GM04503 (cell line): ENCODE measurements around the gene HNF1A.

Experiments used
- DNase-seq: peaks from one replicate; pipeline ENCODE4 v3.0.0-alpha.2; 2012; ENCODE audit warnings: low read depth

The HNF1A gene

DNA sequence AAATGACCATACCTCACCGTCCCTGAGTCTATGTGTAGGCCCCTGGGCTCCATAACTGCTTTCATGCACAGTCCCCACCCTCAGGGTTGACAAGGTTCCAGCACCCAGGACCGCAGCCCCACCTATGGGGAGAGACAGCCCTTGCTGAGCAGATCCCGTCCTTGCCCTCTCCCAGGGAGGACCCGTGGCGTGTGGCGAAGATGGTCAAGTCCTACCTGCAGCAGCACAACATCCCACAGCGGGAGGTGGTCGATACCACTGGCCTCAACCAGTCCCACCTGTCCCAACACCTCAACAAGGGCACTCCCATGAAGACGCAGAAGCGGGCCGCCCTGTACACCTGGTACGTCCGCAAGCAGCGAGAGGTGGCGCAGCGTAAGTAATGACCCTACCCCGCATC is 10.3 kb downstream of the HNF1A start:
- DNase-seq = no peak

DNA sequence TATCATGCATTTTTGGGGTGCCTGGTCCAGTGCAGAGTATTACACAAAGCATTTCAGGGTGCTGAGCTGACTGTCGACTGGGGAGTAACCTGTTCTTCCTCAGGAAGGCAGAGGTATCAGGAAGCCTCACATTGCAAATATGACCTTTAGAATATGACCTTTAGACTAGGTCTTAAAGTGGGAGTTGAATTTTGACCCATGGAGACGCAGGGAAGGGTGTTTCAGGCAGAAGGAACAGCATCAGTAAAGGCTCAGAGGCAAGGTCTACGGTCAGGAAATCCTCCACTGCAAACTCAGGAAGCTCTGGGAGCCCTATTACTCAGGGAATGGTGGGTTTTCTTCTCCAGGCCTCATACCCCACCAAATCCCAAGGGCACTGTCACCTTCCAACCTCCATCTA is 11.3 kb downstream of the HNF1A start:
- no peak for DNase-seq

DNA sequence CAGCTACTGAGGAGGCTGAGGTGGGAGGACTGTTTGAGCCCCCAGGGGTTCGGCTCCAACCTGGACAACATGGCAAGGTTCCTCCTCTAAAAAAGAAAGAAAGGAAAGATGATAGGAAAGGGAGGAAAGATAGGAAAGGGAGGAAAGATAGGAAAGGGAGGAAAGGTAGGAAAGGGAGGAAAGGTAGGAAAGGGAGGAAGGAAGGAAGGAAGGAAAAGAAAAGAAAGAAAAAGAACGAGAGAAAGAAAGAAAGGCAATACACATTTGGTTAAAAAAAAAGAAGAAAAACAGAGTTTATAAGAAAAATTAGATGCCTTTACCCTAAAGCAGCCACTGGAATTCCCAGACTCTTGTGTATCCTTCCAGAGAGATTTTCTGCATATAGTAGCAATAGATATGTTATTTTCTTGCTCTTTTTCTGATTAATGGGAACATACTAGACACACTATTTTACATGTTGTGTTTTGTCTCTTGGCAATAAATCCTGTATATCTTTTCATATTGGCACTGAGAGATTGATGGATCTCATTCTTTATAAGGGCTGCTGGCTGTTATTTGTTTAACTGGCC is 12.2 kb downstream of the HNF1A start:
- no peak for DNase-seq

- no peak for DNase-seq
Measured at GRCh38 chr12:120991965-120992364, 13.6 kb downstream of the HNF1A start.

DNA sequence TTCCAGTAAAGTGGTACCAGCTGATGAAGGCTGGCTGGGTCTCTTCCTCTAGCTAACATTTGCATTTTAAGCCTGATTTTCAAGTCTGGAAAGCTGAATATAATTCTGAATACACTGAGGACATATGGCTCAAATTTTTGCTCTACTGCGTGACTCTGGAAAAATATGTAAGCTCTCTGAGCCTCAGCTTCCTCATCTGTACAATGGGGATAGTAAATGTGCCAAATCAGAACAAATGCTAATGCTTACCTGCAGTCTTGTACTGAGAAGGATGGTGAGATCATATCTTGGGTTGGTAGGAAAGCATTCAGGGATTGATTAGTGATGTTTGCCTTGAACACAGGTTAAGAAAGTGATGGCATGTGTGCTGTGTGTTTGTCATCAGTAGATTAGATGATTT is 14.6 kb downstream of the HNF1A start:
- DNase-seq = no peak

- no peak for DNase-seq
Measured at GRCh38 chr12:120993496-120993895, 15.2 kb downstream of the HNF1A start.

GRCh38 chr12:120994059-120994458 is 15.7 kb downstream of the HNF1A start:
- no peak for DNase-seq

- no peak for DNase-seq
Measured at GRCh38 chr12:120994589-120995337, 16.4 kb downstream of the HNF1A start.

DNA sequence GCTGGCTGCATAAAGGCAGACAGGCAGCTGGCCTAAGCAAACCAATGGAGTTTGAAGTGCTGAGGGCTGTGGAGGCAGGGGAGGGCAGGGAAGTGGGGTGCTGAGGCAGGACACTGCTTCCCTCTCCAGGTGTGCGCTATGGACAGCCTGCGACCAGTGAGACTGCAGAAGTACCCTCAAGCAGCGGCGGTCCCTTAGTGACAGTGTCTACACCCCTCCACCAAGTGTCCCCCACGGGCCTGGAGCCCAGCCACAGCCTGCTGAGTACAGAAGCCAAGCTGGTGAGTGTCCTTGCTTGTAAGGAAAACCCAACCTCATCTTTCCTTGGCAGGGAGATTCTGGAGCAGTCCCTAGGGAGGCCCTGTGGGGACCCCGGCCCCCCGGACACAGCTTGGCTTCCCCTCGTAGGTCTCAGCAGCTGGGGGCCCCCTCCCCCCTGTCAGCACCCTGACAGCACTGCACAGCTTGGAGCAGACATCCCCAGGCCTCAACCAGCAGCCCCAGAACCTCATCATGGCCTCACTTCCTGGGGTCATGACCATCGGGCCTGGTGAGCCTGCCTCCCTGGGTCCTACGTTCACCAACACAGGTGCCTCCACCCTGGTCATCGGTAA is 17.9 kb downstream of the HNF1A start:
- no peak for DNase-seq

DNA sequence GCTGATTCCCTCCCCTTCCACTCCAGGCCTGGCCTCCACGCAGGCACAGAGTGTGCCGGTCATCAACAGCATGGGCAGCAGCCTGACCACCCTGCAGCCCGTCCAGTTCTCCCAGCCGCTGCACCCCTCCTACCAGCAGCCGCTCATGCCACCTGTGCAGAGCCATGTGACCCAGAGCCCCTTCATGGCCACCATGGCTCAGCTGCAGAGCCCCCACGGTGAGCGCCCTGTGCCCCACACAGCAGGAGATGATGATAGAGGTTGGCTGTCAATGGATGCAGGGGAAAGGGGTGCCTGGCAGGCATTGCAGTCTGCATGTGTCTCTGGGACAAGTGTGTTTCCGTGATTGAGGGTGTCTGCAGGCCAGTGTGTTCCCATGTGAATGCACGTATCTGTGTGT is 19.1 kb downstream of the HNF1A start:
- no peak for DNase-seq

DNA sequence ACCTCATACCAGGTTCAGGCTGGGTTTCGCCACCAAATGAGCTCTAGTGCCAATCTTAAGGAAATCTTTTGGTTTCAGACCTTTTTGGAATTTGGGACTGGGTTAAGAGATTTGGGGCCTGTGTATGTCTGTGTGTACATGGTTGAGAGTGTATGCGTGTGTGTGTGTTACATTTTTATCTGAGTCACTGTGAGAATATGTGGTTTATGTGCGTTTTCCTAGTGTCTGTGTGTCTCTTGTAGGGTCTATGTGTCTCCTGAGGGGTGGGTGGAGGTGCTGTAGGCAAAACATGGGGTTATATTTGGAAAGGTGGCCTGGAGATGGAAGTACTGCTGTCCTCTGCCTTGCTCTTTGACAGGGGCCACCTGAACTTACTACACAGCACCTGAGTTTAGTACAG is 20.1 kb downstream of the HNF1A start:
- no peak for DNase-seq

DNA sequence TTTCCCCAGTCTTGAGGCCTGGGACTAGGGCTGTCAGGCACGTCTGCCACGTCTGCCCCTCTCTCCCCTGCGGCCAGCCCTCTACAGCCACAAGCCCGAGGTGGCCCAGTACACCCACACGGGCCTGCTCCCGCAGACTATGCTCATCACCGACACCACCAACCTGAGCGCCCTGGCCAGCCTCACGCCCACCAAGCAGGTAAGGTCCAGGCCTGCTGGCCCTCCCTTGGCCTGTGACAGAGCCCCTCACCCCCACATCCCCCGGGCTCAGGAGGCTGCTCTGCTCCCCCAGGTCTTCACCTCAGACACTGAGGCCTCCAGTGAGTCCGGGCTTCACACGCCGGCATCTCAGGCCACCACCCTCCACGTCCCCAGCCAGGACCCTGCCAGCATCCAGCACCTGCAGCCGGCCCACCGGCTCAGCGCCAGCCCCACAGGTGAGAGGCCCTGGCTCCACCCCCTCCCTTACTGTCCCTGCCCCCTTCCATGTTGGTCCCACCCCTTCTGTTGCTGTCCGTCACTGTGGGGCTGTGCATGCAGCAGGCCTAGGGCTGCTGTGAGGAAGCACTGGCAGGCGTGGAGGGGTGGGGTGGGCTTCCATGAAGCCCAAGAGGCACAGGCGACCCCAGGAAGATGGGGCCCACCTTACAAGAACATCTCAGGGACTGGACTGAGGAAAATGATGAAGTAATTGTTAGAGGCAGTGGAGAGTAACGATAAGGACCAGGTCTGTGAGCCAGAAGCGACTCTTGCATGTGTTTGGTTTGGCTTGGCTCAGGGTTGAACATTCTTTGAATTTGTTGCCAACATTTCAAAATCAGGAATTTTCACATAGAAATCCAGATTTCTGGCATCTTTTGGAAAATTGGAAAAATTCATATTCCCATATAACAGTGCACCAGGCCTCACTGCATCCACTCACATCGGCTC is 21.1 kb downstream of the HNF1A start:
- no peak for DNase-seq

DNA sequence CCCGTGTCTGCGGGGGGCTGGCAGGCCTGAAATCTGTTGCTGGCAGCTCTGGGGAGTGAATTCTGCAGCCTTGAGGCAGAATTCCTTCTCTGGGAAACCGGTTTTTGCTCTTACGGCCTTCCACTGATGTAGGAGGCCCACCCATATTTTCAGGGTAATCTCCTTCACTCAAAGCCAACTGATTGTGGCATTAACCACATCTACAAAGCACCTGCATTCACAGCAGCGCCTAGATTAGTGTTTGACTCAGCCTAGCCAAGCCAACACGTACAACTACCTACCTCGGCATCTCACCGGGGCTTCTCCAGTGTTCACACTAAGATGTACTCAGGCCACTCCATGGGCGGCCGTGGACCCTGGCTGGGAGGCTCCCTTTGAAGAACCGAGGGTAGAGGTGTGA is 22.2 kb downstream of the HNF1A start:
- no peak for DNase-seq

DNA sequence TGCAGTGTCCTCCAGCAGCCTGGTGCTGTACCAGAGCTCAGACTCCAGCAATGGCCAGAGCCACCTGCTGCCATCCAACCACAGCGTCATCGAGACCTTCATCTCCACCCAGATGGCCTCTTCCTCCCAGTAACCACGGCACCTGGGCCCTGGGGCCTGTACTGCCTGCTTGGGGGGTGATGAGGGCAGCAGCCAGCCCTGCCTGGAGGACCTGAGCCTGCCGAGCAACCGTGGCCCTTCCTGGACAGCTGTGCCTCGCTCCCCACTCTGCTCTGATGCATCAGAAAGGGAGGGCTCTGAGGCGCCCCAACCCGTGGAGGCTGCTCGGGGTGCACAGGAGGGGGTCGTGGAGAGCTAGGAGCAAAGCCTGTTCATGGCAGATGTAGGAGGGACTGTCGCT is 22.7 kb downstream of the HNF1A start:
- DNase-seq = no peak

GRCh38 chr12:121001841-121002483 is 23.6 kb downstream of the HNF1A start:
- no peak for DNase-seq

GRCh38 chr12:121003650-121004049 is 25.3 kb downstream of the HNF1A start:
- no peak for DNase-seq

- DNase-seq = no peak
Measured at GRCh38 chr12:121004253-121004815, 26.0 kb downstream of the HNF1A start.

GRCh38 chr12:121005346-121005815 is 27.0 kb downstream of the HNF1A start:
- DNase-seq = no peak

- no peak for DNase-seq
Measured at GRCh38 chr12:121008347-121009098, 30.2 kb downstream of the HNF1A start.

- no peak for DNase-seq
Measured at GRCh38 chr12:121009741-121010140, 31.4 kb downstream of the HNF1A start.

- DNase-seq = no peak
Measured at GRCh38 chr12:121010860-121011259, 32.5 kb downstream of the HNF1A start.
